Type B pancreatic cell (in vitro differentiated cells): ENCODE results near the gene HESX1. TPM values are rescaled to one million over a fixed set of nuclear protein-coding genes. Genes with fewer than 3 reads are reported as not detected.
A peak's percentile ranks its signal among the peaks of the same experiment; 100 is the strongest.

Experiments
- DNase-seq: peaks from one replicate; pipeline ENCODE4 v3.0.0; 2021; ENCODE audit warnings: mixed read lengths; ENCODE audit not compliant: unreplicated experiment; ENCODE audit errors: extremely low spot score
- H3K27ac Mint-ChIP-seq: 2 replicates; pipeline ENCODE4 v1.8.0; 2021; ENCODE audit warnings: mild to moderate bottlenecking, mixed read lengths
- H3K27me3 Mint-ChIP-seq: 2 replicates; pipeline ENCODE4 v1.8.0; 2021; ENCODE audit warnings: mixed read lengths
- H3K36me3 Mint-ChIP-seq: 2 replicates; pipeline ENCODE4 v1.8.0; 2021; ENCODE audit warnings: mixed read lengths
- H3K4me1 Mint-ChIP-seq: one replicate; pipeline ENCODE4 v1.8.0; 2021; ENCODE audit warnings: mixed read lengths; ENCODE audit not compliant: unreplicated experiment
- H3K4me3 Mint-ChIP-seq: 2 replicates; pipeline ENCODE4 v1.8.0; 2021; ENCODE audit warnings: mild to moderate bottlenecking, mixed read lengths
- H3K9me3 Mint-ChIP-seq: 2 replicates; pipeline ENCODE4 v1.8.0; 2021; ENCODE audit warnings: mixed read lengths
- CTCF ChIP-seq: fragments of 200-600 bp; sonication (generic); conservative IDR thresholded peaks from 2 replicates; pipeline ENCODE4 v1.5.0; 2021; ENCODE audit warnings: antibody characterized with exemption, mild to moderate bottlenecking
- total RNA-seq: library from RNA; stranded (reverse); gene quantifications from 2 replicates; pipeline ENCODE4 v1.2.1, GENCODE V29; 2021; ENCODE audit warnings: low replicate concordance

The HESX1 gene
- total RNA-seq, 1 donor from 2014 or later: 1.7 TPM

DNA sequence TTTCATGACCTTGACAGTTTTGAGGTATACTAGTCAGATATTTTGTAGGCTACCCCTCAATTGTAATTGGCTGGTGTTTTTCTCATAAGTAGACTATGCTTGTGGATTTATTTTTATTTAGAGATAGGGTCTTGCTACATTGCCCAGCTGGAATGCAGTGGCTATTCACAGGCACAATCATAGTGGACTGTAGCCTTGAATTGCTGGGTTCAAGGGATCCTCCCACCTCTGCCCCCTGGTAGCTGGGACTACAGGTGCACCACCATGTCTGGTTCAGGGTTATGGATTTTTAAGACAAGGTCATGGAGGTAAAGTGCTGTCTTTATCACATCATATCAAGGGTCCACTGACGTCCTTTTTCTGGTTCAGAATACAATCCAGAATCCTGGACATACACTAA lies 23.7 kb downstream of the HESX1 start:
- no peaks in the 10 kb centered on the region for H3K4me1 Mint-ChIP-seq
- no peak overlapping the region for H3K4me3 Mint-ChIP-seq
- H3K9me3 Mint-ChIP-seq: no peaks in the 10 kb centered on the region
- no peak for TF ChIP-seq CTCF
- no peaks in the 10 kb centered on the region for H3K36me3 Mint-ChIP-seq
- no peaks in the 10 kb centered on the region for H3K27me3 Mint-ChIP-seq
- H3K27ac Mint-ChIP-seq: no peak overlapping the region
- no peak for DNase-seq

GRCh38 chr3:57173687-57174086 lies 26.1 kb downstream of the HESX1 start:
- H3K4me1 Mint-ChIP-seq: peaks cover 5% of the 10 kb centered on the region
- H3K27me3 Mint-ChIP-seq: no peaks in the 10 kb centered on the region
- no peak overlapping the region for H3K4me3 Mint-ChIP-seq
- no peak overlapping the region for H3K27ac Mint-ChIP-seq
- H3K36me3 Mint-ChIP-seq: no peaks in the 10 kb centered on the region
- TF ChIP-seq CTCF: no peak
- DNase-seq: no peak
- H3K9me3 Mint-ChIP-seq: no peaks in the 10 kb centered on the region

- H3K36me3 Mint-ChIP-seq: no peaks in the 10 kb centered on the region
- no peak for TF ChIP-seq CTCF
- peaks cover 18% of the 10 kb centered on the region for H3K27me3 Mint-ChIP-seq
- peaks cover 13% of the 10 kb centered on the region for H3K4me1 Mint-ChIP-seq
- no peaks in the 10 kb centered on the region for H3K9me3 Mint-ChIP-seq
- H3K27ac Mint-ChIP-seq: no peak overlapping the region
- DNase-seq: no peak
- H3K4me3 Mint-ChIP-seq: no peak overlapping the region
These were observed 28.8 kb downstream of the HESX1 start for GRCh38 chr3:57170946-57171345.

GRCh38 chr3:57169872-57170623 lies 29.7 kb downstream of the HESX1 start:
- peak; percentile 84 for DNase-seq
- no peaks in the 10 kb centered on the region for H3K36me3 Mint-ChIP-seq
- no peaks in the 10 kb centered on the region for H3K9me3 Mint-ChIP-seq
- peak overlapping the region; percentile 81 for H3K4me3 Mint-ChIP-seq
- peaks cover 22% of the 10 kb centered on the region for H3K27me3 Mint-ChIP-seq
- TF ChIP-seq CTCF: peak; percentile 95
- peaks cover 17% of the 10 kb centered on the region for H3K4me1 Mint-ChIP-seq
- peak overlapping the region; percentile 50 for H3K27ac Mint-ChIP-seq

- H3K9me3 Mint-ChIP-seq: no peaks in the 10 kb centered on the region
- no peaks in the 10 kb centered on the region for H3K36me3 Mint-ChIP-seq
- peaks cover 17% of the 10 kb centered on the region for H3K4me1 Mint-ChIP-seq
- peak overlapping the region; percentile 3 for H3K4me3 Mint-ChIP-seq
- no peak for TF ChIP-seq CTCF
- no peak overlapping the region for H3K27ac Mint-ChIP-seq
- peaks cover 24% of the 10 kb centered on the region for H3K27me3 Mint-ChIP-seq
- DNase-seq: no peak
These were observed 30.7 kb downstream of the HESX1 start for GRCh38 chr3:57169108-57169507.
